SK-N-SH treated with all-trans-retinoic acid at 6 μM for 48 hours (cell line): ENCODE data around the gene DHCR7.

Experiments used
- ARNTL ChIP-seq: fragments of 450-650 bp; formaldehyde crosslinking; IDR thresholded peaks from 2 replicates; pipeline ENCODE4 v1.5.0; 2020; ENCODE audit warnings: low read depth, mild to moderate bottlenecking, moderate library complexity, borderline replicate concordance
- CSDC2 ChIP-seq: fragments of 250-450 bp; sonication (Bioruptor Pico); IDR thresholded peaks from 2 replicates; pipeline ENCODE4 v1.5.0; 2020; ENCODE audit warnings: mild to moderate bottlenecking, moderate library complexity
- OSR1 ChIP-seq: fragments of 250-450 bp; sonication (Bioruptor Pico); IDR thresholded peaks from 2 replicates; pipeline ENCODE4 v1.8.0; 2022; ENCODE audit warnings: moderate library complexity, mild to moderate bottlenecking, inconsistent platforms
- PPARA ChIP-seq: fragments of 250-450 bp; sonication (Bioruptor Pico); IDR thresholded peaks from 2 replicates; pipeline ENCODE4 v1.5.0; 2020; ENCODE audit warnings: mild to moderate bottlenecking, borderline replicate concordance
- TOX ChIP-seq: fragments of 250-450 bp; sonication (Bioruptor Pico); IDR thresholded peaks from 2 replicates; pipeline ENCODE4 v1.8.0; 2021; ENCODE audit warnings: mild to moderate bottlenecking, moderate library complexity, borderline replicate concordance
- ZC3H10 ChIP-seq: fragments of 250-450 bp; sonication (Bioruptor Pico); IDR thresholded peaks from 2 replicates; pipeline ENCODE4 v1.5.1; 2021; ENCODE audit warnings: mild to moderate bottlenecking, moderate library complexity
- ZFP3 ChIP-seq: fragments of 250-450 bp; sonication (Bioruptor Pico); IDR thresholded peaks from 2 replicates; pipeline ENCODE4 v1.5.0; 2020; ENCODE audit warnings: mild to moderate bottlenecking, moderate library complexity
- ZNF565 ChIP-seq: fragments of 450-650 bp; formaldehyde crosslinking; conservative IDR thresholded peaks from 2 replicates; pipeline ENCODE4 v1.5.0; 2020; ENCODE audit warnings: low read depth, mild to moderate bottlenecking, moderate library complexity
- ZNF8 ChIP-seq: fragments of 450-650 bp; formaldehyde crosslinking; IDR thresholded peaks from 2 replicates; pipeline ENCODE4 v1.5.0; 2020; ENCODE audit warnings: mild to moderate bottlenecking, moderate library complexity
- TF ChIP-seq, protein P1 (sequence below): fragments of 250-450 bp; sonication (Bioruptor Pico); IDR thresholded peaks from 2 replicates; pipeline ENCODE4 v1.8.0; 2020; ENCODE audit warnings: mild to moderate bottlenecking, moderate library complexity, borderline replicate concordance

DNA sequence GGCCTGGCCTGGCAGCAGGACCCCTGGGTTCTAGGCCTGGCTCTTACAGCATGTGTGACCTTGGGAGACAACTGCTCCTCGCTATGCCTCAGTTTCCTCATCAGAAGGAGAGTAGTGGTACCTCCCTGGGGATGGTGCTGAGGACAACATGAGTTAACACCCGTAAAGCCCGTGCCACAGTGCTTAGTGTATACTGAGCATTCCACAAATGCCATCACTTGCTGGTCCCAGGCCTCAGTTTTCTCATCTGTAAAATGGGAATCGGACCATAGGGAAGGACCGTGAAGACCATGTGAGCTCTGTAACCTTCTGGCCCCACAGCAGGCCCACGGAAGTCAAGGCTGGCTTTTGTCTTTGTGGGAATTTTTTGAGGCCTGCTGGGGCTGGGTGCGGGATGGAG lies 52.4 kb downstream of the DHCR7 start:
- TF ChIP-seq ZNF8: no peak
- TF ChIP-seq ZNF565: no peak
- TF ChIP-seq OSR1 (CRISPR knock-in tag): no peak
- TF ChIP-seq ZC3H10 (CRISPR knock-in tag): no peak
- TF ChIP-seq ARNTL (CRISPR knock-in tag): no peak
- TF ChIP-seq PPARA (CRISPR knock-in tag): no peak
- TF ChIP-seq TOX (CRISPR knock-in tag): no peak
- TF ChIP-seq ZFP3 (CRISPR knock-in tag): no peak
- TF ChIP-seq, protein P1, sequence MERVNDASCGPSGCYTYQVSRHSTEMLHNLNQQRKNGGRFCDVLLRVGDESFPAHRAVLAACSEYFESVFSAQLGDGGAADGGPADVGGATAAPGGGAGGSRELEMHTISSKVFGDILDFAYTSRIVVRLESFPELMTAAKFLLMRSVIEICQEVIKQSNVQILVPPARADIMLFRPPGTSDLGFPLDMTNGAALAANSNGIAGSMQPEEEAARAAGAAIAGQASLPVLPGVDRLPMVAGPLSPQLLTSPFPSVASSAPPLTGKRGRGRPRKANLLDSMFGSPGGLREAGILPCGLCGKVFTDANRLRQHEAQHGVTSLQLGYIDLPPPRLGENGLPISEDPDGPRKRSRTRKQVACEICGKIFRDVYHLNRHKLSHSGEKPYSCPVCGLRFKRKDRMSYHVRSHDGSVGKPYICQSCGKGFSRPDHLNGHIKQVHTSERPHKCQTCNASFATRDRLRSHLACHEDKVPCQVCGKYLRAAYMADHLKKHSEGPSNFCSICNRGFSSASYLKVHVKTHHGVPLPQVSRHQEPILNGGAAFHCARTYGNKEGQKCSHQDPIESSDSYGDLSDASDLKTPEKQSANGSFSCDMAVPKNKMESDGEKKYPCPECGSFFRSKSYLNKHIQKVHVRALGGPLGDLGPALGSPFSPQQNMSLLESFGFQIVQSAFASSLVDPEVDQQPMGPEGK (CRISPR knock-in tag): no peak
- TF ChIP-seq CSDC2 (CRISPR knock-in tag): no peak
